Fibroblast of gingiva (primary cell): ENCODE measurements around the gene RAB3B.

Experiments
- DNase-seq: peaks from one replicate; pipeline ENCODE4 v3.0.0-alpha.2; 2011; ENCODE audit warnings: low read depth

Gene RAB3B

DNA sequence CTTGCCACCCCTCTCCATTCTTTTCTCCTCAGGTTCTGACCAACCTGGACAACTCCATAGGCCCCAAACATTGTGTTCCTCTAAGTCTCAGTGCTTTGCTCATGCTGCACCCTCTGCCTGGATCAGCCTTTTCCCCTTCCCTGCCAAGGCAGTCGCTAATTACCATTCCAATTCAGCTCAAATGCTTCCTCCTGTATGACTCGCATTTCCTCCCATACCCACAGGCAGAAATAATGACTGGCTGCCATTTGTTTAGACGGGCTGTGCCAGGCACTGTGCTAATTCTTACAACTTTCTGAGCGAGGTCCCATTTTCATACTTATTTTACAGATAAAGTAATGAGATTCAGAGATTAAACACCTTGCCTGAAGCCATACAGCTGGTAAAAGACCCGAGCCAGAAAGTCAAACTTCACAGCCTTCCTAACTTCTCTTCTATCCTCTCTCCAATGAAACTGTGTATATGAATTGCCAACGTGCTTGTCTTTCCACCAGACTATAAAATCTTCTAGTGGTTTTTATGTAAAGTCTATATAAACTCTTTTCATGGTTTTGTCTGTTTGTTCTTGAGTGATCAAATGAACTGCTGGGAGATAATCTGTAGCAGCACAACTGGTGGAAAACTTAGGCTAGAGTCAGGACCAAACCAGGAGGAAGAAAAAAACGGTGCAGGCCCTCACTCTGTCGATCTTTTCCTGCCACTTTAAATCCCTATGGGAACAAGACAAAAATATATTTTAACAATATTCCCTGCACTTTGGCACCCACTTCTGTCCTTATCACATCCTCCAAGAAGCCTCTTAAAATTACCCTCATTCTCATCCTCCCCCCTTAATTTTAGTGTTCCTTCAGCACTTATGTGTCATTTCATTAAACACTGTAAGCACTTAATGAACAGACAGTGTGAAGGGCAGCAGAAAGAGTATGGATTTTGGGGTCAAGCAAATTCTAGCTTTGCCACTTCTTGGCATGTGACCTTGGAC, 33.7 kb downstream of the RAB3B start:
- peak; percentile 13 for DNase-seq

DNA sequence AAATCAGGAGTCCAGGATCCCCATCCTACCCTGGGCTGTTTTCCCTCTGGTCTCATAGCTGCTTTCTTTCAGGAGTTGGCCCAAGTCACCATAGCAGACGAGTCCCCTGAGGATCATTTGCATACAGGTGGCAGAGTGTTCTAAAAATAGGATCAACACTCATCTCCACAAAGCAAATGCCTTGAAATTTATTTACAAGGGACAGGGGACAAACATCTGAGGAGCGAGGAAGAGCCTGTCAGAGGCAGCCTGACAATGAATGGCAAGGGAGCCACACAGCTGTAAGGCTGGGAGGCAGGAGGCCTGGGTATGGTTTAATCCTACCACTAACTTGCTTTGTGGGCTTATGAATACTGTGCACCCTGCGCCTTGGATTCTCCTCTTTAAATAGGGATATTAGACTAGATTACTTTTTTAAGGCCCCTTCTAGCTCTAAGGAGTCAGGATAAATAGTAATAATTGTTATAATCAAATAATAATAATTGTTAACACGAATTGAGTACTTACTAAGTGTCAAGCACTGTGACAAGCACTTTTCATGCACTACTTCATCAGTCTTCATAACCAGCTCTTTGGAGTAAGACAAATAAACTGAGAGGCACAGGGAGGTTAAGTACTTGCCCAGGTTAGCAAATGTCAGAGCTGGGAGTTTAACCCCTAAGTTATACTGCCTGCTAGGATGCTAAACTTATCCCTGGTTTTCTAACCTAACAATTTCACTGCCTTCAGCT, 34.5 kb downstream of the RAB3B start:
- no peak for DNase-seq

DNA sequence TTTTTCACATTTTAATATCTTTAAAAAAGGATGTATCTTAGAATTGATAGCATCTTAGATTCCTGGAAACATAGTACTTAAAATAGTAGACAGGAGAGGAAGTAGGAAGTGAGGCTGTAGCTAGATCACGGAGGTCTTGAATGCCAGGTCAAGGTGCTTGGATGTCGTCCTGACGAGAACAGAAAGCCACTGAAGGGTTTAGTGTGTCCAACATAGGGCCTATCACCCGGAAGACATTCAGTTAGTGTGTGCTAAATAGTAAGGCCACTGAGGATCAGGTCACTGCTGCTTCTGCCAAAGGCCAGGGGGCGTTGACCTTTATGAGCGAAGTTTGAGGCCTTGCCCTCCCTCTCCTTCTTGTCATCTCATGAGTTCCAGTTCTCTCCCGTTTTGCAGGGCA, 35.7 kb downstream of the RAB3B start:
- no peak for DNase-seq

DNA sequence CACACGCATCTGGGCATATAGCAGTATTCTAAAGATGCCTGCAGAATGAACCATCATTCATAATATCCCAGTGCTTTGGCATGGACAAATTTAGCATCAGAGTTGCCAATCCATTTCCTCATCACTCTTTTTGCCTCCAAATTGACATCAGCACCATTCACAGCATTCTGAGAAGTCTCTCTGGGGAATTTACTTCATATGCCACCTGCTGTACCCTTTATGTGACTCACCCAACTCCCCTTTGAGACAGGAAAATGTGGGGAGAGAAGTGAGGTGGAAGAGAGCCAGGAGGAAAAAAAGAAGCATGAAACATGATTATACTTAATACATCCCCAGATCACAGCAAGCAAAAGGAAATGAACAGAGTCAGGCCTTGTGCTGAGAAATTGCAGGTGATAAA, 37.4 kb downstream of the RAB3B start:
- no peak for DNase-seq

DNA sequence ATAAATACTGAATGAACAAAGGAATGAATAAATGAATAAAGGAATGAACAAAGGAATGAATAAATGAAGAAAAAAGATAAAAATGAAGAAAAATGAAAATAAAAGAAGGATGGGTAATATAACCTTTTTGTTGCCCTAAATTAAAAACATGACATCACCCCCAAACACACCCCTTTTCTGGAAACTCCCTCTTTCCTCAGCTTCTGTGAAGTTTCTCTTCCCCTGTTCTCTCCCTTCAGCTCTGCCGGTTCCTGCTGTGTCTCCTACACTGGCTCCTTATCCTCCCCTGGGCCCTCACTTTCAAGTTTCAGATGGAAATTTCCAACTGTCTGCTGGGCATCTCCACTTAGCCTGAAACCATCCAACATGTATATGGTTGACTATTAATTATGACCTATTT, 37.9 kb downstream of the RAB3B start:
- DNase-seq = no peak

DNA sequence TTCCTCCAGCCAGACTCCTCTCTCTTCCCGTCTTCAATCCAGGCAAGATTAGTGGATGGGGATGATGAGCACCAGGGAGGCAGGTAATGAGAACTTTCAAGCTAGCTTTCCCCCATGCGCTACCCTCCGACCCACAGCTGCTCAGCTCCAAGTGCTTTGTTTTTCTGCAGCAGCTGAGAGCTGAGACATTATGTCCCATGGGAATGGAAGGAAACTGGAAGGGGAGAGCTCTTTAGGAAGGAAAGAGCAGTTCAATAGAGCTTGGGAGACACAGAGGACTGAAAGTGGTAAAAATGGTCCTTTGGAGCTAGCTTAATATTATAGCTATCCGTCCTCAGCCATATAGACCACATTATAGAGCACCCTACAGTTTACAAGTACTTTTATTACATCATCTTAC, 39.8 kb downstream of the RAB3B start:
- no peak for DNase-seq

DNA sequence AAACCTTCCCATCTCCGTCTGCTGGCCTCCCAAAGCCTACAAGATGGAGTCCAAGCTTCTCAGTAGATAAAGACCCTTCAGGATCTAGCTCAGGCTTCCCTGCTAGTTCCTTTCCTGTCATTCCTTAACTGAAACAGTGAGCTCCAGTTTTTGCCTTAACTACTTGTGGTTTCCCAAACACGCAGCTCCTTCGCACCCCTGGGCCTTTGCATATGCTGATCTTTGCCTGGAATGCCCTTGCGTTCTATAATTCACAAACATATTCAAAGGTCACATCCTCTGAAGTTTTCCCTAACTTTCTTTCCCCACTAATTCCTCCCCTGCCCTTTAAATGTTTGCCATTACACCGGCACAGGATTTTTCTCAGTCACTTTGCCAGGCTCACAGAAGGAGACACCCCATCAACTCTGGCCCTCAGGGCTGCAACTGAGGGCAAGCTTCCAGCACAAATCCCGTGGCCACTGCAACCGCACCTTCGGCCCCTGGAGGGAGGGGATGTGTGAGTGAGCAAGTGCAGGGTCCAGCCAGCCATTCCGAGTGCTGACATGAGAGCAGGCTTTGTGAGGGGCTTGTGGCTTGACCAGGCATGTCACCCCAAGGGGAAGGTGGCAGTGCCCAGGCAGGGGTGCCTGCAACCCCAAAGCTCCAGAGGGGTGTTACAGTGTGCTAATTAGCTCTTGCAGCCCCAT, 41.3 kb downstream of the RAB3B start:
- no peak for DNase-seq

DNA sequence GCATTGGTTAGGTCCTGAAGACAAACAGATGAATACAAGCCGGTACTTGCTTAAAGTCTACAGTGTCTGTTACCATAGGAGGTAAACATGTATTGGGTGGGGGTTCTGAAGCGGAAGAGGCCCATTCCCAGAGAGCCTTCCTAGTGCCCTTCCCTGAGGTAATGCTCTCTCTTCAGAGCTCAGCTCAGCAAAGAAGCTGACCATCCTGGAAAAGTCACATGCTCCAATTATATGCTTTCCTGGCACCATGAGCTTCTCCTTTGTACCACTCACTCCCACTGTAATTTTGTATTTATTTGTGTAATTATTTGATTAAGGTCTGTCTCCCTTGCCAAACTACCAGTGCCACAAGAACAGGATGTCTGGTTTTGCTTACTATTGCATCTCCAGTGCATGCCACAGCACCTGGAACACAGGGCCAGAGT, 42.0 kb downstream of the RAB3B start:
- no peak for DNase-seq

DNA sequence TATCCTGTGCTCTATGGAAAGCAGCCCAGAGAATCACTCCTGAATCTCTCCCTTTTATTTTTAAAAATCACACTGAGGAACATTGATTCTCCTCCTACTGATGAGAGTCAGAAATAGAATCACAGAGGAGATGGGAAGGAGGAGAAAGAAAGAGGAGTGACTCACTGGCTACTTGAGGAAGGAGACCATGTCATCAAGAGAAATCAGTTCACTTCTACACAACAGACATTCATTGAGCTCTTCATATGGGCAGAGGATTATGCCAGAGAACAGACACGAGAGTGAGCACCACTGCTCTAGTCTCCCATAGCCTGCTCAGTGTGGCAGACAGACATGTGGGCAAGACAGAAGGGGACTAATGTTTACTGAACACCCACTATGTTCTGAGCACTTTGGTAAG, 44.2 kb downstream of the RAB3B start:
- DNase-seq = no peak

DNA sequence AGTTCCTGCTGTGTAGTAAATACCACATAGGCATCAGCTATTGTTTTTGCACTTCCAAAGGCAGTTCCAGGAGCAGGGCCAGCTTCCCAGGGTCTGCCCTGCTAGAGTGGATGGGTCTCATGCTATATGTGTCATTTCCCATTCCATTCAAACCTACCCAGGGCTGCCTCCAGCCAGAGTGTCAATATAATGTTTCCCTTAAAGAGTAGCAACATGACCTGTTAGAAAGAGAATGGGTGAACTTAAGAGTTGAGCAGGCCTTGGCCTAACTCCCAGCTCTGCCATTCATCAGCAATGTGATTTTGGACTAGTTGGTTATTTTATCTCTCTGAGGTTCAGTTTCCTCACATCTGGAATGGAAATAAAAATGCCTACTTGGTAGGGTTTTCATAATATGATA, 44.9 kb downstream of the RAB3B start:
- DNase-seq = peak; percentile 45

DNA sequence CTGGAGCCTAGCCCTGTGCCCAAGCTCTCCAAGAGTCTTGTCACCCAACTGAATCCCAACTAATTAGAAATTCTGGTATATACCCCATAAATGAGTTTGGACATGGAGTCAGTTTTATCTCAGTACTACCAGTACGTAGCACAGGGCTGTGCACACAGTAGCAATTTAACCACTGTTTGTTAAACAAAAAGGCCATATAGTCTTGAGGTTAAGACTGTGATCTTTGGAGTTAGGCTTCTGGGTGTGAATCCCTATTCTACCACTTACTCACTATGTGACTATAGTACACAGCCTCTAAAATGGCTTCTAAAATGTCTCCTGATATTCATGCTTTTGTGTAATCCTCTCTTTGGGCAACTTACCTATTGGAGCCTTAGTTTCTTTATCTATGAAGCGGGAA, 48.2 kb downstream of the RAB3B start:
- no peak for DNase-seq

DNA sequence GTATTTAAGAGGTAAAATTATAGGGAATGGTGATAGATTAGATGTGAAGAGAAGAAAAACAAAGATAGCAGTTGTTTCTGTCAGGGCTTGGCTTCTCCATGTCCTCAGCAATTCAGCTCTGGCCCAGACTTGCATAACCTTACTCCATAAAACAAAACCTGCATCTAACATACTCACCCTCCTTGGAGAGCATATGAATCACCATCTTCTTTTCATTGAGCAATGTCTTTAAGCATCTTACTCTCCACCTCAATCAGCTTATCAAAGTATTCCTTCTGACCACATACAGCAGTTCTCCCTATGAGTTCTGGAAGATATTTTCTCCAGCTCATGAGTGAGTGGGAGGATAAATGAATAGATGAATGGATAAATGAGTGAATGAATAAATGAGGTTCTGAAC, 49.0 kb downstream of the RAB3B start:
- no peak for DNase-seq

DNA sequence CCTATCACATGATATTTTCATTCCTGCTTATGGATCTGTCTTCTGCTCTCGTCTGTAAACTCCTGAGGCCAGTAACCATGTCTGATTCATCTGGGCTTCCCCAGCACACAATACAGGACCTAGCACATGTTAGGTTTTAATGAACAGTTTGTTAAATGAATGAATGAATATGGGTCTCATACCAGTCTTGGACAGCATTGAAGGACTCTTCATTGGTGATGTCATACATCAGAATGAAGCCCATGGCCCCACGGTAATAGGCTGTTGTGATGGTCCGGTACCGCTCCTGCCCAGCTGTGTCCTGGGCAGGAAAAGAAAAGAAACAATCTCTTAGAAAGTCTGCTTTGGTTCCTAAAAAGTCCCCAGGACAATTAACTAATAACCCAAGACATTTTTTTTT, 53.4 kb downstream of the RAB3B start:
- DNase-seq = no peak

DNA sequence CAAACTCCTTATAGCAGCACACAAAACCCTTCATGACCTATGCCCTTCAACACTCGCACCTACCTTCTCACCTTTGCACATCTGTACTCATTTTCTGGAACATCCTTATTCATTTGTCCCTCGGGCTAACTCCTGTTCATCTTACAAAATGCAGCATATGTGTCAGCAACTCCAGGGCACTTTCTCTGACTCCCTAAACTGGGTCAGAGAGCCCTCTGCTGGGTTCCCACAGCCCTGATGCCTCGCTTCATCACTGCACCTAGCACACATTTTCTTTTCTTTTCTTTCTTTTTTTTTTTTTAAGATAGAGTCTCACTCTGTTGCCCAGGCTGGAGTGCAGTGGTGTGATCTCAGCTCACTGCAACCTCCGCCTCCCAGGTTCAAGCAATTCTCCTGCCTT, 54.0 kb downstream of the RAB3B start:
- peak; percentile 21 for DNase-seq

DNA sequence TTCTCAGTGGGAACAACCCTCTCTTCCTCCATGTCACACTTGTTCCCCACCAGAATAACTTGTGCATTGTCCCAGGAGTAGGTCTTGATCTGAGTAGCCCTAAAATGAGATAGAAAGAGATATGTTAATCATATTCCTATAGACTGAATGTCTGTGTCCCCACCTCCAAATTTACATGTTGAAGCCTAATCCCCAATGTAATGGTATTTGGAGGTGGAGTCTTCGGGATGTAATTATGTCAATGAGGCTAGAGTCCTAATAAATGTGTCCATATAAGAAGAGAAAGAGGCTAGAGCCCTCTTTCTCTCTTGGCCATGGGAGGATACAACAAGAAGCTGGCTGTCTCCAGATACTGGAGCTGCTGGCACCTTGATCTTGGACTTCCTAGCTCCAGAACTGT, 57.2 kb downstream of the RAB3B start:
- no peak for DNase-seq

DNA sequence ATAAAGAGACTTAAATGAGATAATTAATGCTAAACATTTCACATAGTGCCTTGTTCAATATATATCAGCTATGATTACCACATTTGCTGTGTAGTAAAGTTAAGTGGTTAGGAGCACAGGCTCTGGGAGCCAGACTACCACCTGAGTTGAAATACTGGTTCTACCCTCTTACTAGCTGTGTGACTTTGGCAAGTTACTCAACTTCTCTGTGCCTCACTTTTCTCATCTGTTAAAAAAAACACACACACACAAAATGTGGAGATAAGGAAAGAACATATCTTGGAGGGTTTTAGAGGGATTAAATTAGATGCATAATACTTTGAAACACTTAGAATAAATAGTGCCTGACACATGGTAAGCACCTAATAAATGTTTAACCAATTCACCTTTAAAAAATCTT, 60.2 kb downstream of the RAB3B start:
- no peak for DNase-seq

DNA sequence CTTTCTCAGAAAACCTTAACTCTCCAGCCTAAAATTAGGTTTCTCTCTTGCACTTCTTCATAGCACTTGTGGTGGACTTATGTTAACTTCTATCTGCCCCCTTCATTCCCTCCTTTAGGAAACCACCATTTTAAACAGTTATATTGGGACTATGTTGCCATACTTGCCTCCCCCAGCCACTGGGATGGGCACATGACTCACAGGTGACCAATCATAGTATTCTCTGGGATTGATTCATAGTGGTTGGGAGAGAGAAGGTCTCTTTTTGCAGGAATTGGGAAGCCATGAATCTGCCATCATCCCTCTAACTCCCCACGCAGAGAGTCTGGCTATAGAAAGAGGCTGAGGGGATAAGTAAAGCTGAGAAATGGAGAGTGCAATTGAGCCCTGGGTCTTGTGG, 61.6 kb downstream of the RAB3B start:
- DNase-seq = no peak

DNA sequence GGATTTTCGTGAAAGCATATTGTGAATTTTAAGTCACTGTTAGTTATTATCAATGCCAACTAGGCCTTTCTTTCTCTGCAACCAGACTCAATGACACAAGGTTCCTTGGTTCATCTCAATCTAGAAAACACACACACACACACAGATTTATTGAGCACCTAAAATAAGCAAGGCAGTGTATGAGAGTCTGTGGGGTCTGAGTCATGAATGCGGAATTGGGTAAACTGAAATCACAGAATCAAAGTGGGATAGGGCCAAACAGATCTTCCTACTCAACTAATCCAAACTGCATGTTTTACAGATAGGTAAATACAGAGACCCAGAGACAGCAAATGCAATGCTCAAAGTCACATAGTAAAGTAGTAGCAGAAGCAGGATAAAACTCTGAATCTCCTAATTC, 63.5 kb downstream of the RAB3B start:
- no peak for DNase-seq

DNA sequence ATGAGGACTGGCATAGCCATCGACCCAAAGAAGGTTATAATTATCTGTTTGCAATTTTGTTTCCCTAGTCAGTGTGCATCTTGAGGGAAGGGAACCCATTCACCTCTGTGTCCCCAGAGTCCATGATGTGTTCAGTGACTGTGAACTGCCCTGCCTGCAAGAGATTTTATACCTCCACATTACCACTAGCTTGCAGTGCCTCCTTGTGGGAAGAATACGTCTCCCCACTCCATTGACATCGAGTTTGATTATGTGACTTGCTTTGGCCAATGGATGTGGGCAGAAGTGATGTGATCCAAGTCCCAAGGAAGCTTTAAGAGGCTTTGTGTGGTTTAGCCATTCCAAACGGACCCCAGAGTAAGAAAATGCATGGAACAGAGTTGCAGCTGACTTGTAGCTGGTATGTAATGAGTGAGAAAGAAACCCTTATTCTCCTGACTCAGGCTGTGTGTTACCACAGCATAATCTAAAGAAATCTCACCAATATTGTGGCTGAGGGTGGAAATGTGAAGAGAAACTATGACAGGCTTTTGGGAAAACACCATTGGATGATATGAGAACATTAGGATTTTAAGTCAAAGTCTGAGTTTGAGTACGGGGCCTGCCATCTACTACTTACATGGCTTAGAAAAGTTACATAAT, 64.2 kb downstream of the RAB3B start:
- DNase-seq = peak; percentile 52

DNA sequence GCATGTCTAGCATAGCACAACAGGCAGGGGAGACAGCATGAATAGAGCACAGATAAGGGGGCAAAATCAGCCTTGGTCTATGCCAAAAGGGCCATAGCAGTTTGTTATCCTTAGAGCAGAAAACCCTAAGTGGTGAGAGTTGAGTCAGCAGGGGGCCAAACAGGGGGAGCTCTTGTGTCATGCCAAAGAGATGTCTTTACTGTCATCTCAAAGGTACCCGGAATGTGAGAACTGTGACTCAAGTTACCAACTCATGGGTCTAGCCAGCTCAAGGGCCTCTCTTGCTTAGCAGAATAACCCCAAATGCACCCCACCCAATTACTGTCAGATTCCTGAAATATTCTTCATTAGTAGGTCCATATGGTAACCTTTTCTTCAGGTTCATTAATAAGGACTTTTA, 66.0 kb downstream of the RAB3B start:
- DNase-seq = peak; percentile 21

DNA sequence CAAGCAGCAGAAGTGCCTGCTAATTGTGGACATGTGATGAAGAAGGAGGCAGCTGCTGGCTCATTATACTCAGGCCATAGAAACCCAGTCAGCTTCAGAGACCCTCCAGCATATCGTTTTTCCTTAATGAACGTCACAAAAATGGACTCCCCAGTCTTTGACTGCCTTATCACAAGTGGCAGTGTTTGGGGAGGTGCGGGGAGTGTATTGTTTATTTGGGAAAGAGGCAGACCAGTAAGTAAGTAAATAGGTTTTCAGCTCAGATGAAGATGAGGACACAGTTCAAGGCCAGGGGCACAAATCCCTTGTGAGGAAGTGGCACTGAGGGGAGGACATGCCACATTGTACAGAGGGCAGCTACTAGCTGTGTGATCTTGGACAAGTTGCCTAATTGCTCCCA, 68.5 kb downstream of the RAB3B start:
- no peak for DNase-seq

DNA sequence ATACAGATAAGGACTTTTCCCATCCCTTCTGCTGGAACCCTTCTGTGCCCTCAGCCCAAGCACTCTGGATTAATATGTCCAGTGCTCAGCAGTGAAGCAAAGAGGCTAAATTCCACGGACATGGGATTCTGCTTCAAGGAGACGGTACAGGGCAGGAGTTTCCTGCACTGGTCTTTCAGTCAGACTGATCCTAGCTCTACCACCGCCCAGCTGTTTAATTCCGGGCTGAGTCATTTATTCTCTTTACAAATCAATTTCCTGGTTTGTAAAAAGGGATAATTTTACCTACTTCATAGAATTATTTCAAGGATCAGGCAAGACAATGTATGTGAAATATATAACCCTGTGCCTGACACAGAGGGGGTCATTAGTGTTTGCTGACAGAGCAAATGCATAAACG, 70.4 kb downstream of the RAB3B start:
- no peak for DNase-seq
